AG09319 (cell line): ENCODE results near the gene ZCWPW1.

Experiments
- DNase-seq: peaks from one replicate; pipeline ENCODE4 v3.0.0-alpha.2; 2010; ENCODE audit warnings: low read depth; ENCODE audit errors: extremely low read depth
- CTCF ChIP-seq: IDR thresholded peaks from 2 replicates; pipeline ENCODE4 v1.5.1; 2011; ENCODE audit warnings: low read depth, mild to moderate bottlenecking, inconsistent platforms, low read length, moderate library complexity

ZCWPW1 gene

GRCh38 chr7:100427762-100428198 is 723 bp downstream of the ZCWPW1 start:
- DNase-seq: no peak
- no peak for TF ChIP-seq CTCF

GRCh38 chr7:100426516-100426915 is 2.0 kb downstream of the ZCWPW1 start:
- no peak for DNase-seq
- no peak for TF ChIP-seq CTCF

- TF ChIP-seq CTCF: no peak
- DNase-seq: no peak
These were observed 3.2 kb downstream of the ZCWPW1 start for GRCh38 chr7:100425347-100425746.

- TF ChIP-seq CTCF: no peak
- no peak for DNase-seq
These were observed 5.2 kb downstream of the ZCWPW1 start for GRCh38 chr7:100423315-100423714.

GRCh38 chr7:100419660-100420226 is 8.8 kb downstream of the ZCWPW1 start:
- no peak for TF ChIP-seq CTCF
- DNase-seq: no peak

GRCh38 chr7:100418930-100419659 is 9.4 kb downstream of the ZCWPW1 start:
- TF ChIP-seq CTCF: no peak
- no peak for DNase-seq

- DNase-seq: no peak
- no peak for TF ChIP-seq CTCF
These were observed 13.1 kb downstream of the ZCWPW1 start for GRCh38 chr7:100415448-100415847.
